WTC11 (cell line): ENCODE data around the gene MCCC1. TPM values are rescaled to one million over a fixed set of nuclear protein-coding genes. Genes with fewer than 3 reads are reported as not detected.

Experiments
- ATAC-seq: fragments of 200-7000 bp; cut with Tn5 transposase; 2 replicates; pipeline ENCODE4 v1.10.0; 2021; ENCODE audit warnings: mild to moderate bottlenecking, moderate library complexity
- CTCF ChIA-PET: fragments of 300-600 bp; sonication (Branson Sonifier 250); formaldehyde crosslinking; loops from one replicate; lab custom pipeline; 2021; ENCODE audit warnings: antibody characterized with exemption; lab: Charles Lee
- POLR2A ChIA-PET: fragments of 350-600 bp; sonication (Branson Sonifier 250); formaldehyde crosslinking; loops from one replicate; lab custom pipeline; 2021; ENCODE audit warnings: antibody characterized with exemption; lab: Charles Lee
- DNase-seq: peaks from one replicate; pipeline ENCODE4 v3.0.0; 2021; ENCODE audit warnings: low spot score
- H3K27ac Mint-ChIP-seq: 2 replicates; pipeline ENCODE4 v1.8.0; 2021; ENCODE audit warnings: mixed read lengths
- H3K27me3 Mint-ChIP-seq: 2 replicates; pipeline ENCODE4 v1.8.0; 2021; ENCODE audit warnings: low read depth, mild to moderate bottlenecking, moderate library complexity, mixed read lengths
- H3K36me3 Mint-ChIP-seq: 2 replicates; pipeline ENCODE4 v1.8.0; 2021; ENCODE audit warnings: mixed read lengths
- H3K4me1 Mint-ChIP-seq: 2 replicates; pipeline ENCODE4 v1.8.0; 2022; ENCODE audit warnings: mixed read lengths
- H3K4me3 Mint-ChIP-seq: 2 replicates; pipeline ENCODE4 v1.8.0; 2021; ENCODE audit warnings: mild to moderate bottlenecking, moderate library complexity, mixed read lengths
- H3K9me3 Mint-ChIP-seq: 2 replicates; pipeline ENCODE4 v1.8.0; 2021; ENCODE audit warnings: mixed read lengths
- CBFB ChIP-seq: sonication (generic); formaldehyde crosslinking; IDR thresholded peaks from 2 replicates; pipeline ENCODE4 v1.8.1; 2022; ENCODE audit warnings: mild to moderate bottlenecking, low read depth, missing genetic modification reagents
- CREM ChIP-seq: sonication (generic); formaldehyde crosslinking; IDR thresholded peaks from 2 replicates; pipeline ENCODE4 v1.8.1; 2022; ENCODE audit warnings: mild to moderate bottlenecking, missing genetic modification reagents, moderate library complexity
- EMX1 ChIP-seq: fragments of 250-450 bp; sonication (Bioruptor Pico); IDR thresholded peaks from 2 replicates; pipeline ENCODE4 v1.8.0; 2021; ENCODE audit warnings: mild to moderate bottlenecking
- ESRRA ChIP-seq: sonication (generic); formaldehyde crosslinking; IDR thresholded peaks from 2 replicates; pipeline ENCODE4 v1.8.1; 2022; ENCODE audit warnings: mild to moderate bottlenecking, missing genetic modification reagents, borderline replicate concordance
- ETV6 ChIP-seq: sonication (generic); formaldehyde crosslinking; IDR thresholded peaks from 2 replicates; pipeline ENCODE4 v1.8.1; 2022; ENCODE audit warnings: mild to moderate bottlenecking, missing genetic modification reagents
- FOXK1 ChIP-seq: sonication (generic); formaldehyde crosslinking; IDR thresholded peaks from 2 replicates; pipeline ENCODE4 v1.8.0; 2022; ENCODE audit warnings: mild to moderate bottlenecking, moderate library complexity, missing genetic modification reagents
- MXD4 ChIP-seq: fragments of 250-450 bp; sonication (Bioruptor Pico); IDR thresholded peaks from 2 replicates; pipeline ENCODE4 v1.8.0; 2021; ENCODE audit warnings: mild to moderate bottlenecking, moderate library complexity, borderline replicate concordance
- NFE2L1 ChIP-seq: sonication (generic); formaldehyde crosslinking; IDR thresholded peaks from 2 replicates; pipeline ENCODE4 v1.8.1; 2023; ENCODE audit warnings: missing genetic modification reagents
- OVOL2 ChIP-seq: fragments of 250-450 bp; sonication (Bioruptor Pico); IDR thresholded peaks from 2 replicates; pipeline ENCODE4 v1.9.0; 2021; ENCODE audit warnings: mild to moderate bottlenecking, borderline replicate concordance
- PRRX2 ChIP-seq: fragments of 250-450 bp; sonication (Bioruptor Pico); IDR thresholded peaks from 2 replicates; pipeline ENCODE4 v1.8.0; 2021; ENCODE audit warnings: mild to moderate bottlenecking
- RELA ChIP-seq: sonication (generic); formaldehyde crosslinking; IDR thresholded peaks from 2 replicates; pipeline ENCODE4 v1.8.1; 2022; ENCODE audit warnings: missing genetic modification reagents, mild to moderate bottlenecking, borderline replicate concordance
- SMAD3 ChIP-seq: sonication (generic); formaldehyde crosslinking; IDR thresholded peaks from 2 replicates; pipeline ENCODE4 v1.8.0; 2022; ENCODE audit warnings: missing genetic modification reagents, mild to moderate bottlenecking, borderline replicate concordance
- SOX15 ChIP-seq: fragments of 250-450 bp; sonication (Bioruptor Pico); IDR thresholded peaks from 2 replicates; pipeline ENCODE4 v1.9.0; 2021; ENCODE audit warnings: mild to moderate bottlenecking
- TEAD4 ChIP-seq: sonication (generic); formaldehyde crosslinking; IDR thresholded peaks from 2 replicates; pipeline ENCODE4 v1.8.0; 2022; ENCODE audit warnings: mild to moderate bottlenecking, missing genetic modification reagents
- ZNF121 ChIP-seq: sonication (generic); formaldehyde crosslinking; IDR thresholded peaks from 2 replicates; pipeline ENCODE4 v1.8.0; 2023; ENCODE audit warnings: missing genetic modification reagents
- ZNF416 ChIP-seq: fragments of 250-450 bp; sonication (Bioruptor Pico); IDR thresholded peaks from 2 replicates; pipeline ENCODE4 v1.9.0; 2021; ENCODE audit warnings: mild to moderate bottlenecking, inconsistent platforms
- total RNA-seq: library from RNA; stranded (reverse); gene quantifications from 3 replicates; pipeline ENCODE4 v1.2.3, GENCODE V29; 2021
- TF ChIP-seq, protein P1 (sequence below): fragments of 250-450 bp; sonication (Bioruptor Pico); IDR thresholded peaks from 2 replicates; pipeline ENCODE4 v1.8.0; 2021; ENCODE audit warnings: mild to moderate bottlenecking
- TF ChIP-seq, protein P2 (sequence below): sonication (generic); formaldehyde crosslinking; IDR thresholded peaks from 2 replicates; pipeline ENCODE4 v1.8.1; 2023; ENCODE audit warnings: mild to moderate bottlenecking, missing genetic modification reagents, moderate library complexity
- TF ChIP-seq, protein P3 (sequence below): sonication (generic); formaldehyde crosslinking; IDR thresholded peaks from 2 replicates; pipeline ENCODE4 v1.8.1; 2022; ENCODE audit warnings: mild to moderate bottlenecking, moderate library complexity, missing genetic modification reagents
- TF ChIP-seq, protein P4 (sequence below): sonication (generic); formaldehyde crosslinking; IDR thresholded peaks from 2 replicates; pipeline ENCODE4 v1.8.0; 2022; ENCODE audit warnings: missing genetic modification reagents
- TF ChIP-seq, protein P5 (sequence below): fragments of 250-450 bp; sonication (Bioruptor Pico); conservative IDR thresholded peaks from 2 replicates; pipeline ENCODE4 v1.9.0; 2021; ENCODE audit warnings: mild to moderate bottlenecking

MCCC1 gene
- total RNA-seq, 1 experiment from 2014 or later = 19.5 TPM

DNA sequence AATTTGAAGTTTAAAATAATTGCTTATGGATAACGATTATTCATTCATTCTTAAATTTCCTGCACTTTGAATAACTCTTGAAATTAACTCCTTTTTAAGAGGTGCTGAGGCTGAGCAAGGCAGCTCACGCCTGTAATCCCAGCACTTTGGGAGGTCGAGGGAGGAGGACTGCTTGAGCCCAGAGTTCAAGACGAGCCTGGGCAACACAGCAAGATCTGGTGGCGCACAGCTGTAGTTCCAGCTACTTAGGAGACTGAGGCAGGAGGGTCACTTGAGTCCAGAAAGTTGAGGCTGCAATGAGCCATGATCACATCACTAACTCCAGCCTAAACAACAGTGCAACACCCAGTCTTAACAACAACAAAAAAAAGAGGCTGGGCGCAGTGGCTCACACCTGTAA, 126.9 kb downstream of the MCCC1 start:
- H3K36me3 Mint-ChIP-seq = no peaks in the 10 kb centered on the region
- ChIA-PET POLR2A (no interaction called here), CTCF (no interaction called here)

DNA sequence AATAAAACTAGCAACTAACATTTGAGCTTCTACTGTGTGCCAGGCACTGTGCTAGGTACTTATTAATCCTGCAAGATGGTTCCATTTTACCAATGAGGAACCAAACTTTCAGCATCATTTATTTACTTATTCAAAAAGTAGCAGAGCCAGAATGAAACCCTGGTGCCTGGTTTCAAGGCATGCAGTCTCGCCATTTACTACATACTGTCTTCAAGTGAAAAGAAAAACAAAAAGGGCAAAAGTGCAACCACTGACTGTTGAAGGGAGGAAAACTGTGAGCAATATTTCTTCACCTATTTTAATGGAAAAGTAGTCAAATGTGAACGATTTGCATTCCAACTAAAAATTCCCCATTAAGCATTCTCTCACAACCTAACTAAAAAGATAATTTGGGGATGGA, 127.7 kb downstream of the MCCC1 start:
- H3K36me3 Mint-ChIP-seq = no peaks in the 10 kb centered on the region
- ChIA-PET CTCF (no interaction called here), POLR2A (interaction anchor here (0.6 kb wide), 1 partner anchor 467 kb away, joined by 6 read pairs; no protein-coding TSS in a partner anchor)
- ATAC-seq (no peak), DNase-seq (no peak)
- H3K9me3 Mint-ChIP-seq = no peaks in the 10 kb centered on the region
- no peaks in the 10 kb centered on the region for H3K27me3 Mint-ChIP-seq
- TF ChIP-seq SMAD3 (CRISPR knock-in tag) (no peak), EMX1 (CRISPR knock-in tag) (no peak), RELA (no peak), FOXK1 (CRISPR knock-in tag) (no peak), ZNF416 (no peak), ESRRA (no peak), OVOL2 (CRISPR knock-in tag) (no peak), MXD4 (no peak), ETV6 (CRISPR knock-in tag) (no peak), CBFB (CRISPR knock-in tag) (no peak), CREM (CRISPR knock-in tag) (no peak), SOX15 (CRISPR knock-in tag) (no peak), NFE2L1 (CRISPR knock-in tag) (no peak)
- TF ChIP-seq, protein P1, sequence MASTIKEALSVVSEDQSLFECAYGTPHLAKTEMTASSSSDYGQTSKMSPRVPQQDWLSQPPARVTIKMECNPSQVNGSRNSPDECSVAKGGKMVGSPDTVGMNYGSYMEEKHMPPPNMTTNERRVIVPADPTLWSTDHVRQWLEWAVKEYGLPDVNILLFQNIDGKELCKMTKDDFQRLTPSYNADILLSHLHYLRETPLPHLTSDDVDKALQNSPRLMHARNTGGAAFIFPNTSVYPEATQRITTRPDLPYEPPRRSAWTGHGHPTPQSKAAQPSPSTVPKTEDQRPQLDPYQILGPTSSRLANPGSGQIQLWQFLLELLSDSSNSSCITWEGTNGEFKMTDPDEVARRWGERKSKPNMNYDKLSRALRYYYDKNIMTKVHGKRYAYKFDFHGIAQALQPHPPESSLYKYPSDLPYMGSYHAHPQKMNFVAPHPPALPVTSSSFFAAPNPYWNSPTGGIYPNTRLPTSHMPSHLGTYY (CRISPR knock-in tag) = no peak
- TF ChIP-seq, protein P2, sequence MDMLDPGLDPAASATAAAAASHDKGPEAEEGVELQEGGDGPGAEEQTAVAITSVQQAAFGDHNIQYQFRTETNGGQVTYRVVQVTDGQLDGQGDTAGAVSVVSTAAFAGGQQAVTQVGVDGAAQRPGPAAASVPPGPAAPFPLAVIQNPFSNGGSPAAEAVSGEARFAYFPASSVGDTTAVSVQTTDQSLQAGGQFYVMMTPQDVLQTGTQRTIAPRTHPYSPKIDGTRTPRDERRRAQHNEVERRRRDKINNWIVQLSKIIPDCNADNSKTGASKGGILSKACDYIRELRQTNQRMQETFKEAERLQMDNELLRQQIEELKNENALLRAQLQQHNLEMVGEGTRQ = no peak
- TF ChIP-seq, protein P3, sequence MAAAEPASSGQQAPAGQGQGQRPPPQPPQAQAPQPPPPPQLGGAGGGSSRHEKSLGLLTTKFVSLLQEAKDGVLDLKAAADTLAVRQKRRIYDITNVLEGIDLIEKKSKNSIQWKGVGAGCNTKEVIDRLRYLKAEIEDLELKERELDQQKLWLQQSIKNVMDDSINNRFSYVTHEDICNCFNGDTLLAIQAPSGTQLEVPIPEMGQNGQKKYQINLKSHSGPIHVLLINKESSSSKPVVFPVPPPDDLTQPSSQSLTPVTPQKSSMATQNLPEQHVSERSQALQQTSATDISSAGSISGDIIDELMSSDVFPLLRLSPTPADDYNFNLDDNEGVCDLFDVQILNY (CRISPR knock-in tag) = no peak
- peaks cover 46% of the 10 kb centered on the region for H3K4me1 Mint-ChIP-seq
- no peak overlapping the region for H3K4me3 Mint-ChIP-seq
- H3K27ac Mint-ChIP-seq = peak overlapping the region; percentile 16

More for the DNA sequence above, 126.9 kb downstream of the MCCC1 start:
- Mint-ChIP-seq H3K9me3 (no peaks in the 10 kb centered on the region), H3K27ac (peak overlapping the region; percentile 64), H3K4me1 (peaks cover 47% of the 10 kb centered on the region), H3K4me3 (no peak overlapping the region), H3K27me3 (no peaks in the 10 kb centered on the region)
- TF ChIP-seq PRRX2 (CRISPR knock-in tag) = no peak
- TF ChIP-seq, protein P4, sequence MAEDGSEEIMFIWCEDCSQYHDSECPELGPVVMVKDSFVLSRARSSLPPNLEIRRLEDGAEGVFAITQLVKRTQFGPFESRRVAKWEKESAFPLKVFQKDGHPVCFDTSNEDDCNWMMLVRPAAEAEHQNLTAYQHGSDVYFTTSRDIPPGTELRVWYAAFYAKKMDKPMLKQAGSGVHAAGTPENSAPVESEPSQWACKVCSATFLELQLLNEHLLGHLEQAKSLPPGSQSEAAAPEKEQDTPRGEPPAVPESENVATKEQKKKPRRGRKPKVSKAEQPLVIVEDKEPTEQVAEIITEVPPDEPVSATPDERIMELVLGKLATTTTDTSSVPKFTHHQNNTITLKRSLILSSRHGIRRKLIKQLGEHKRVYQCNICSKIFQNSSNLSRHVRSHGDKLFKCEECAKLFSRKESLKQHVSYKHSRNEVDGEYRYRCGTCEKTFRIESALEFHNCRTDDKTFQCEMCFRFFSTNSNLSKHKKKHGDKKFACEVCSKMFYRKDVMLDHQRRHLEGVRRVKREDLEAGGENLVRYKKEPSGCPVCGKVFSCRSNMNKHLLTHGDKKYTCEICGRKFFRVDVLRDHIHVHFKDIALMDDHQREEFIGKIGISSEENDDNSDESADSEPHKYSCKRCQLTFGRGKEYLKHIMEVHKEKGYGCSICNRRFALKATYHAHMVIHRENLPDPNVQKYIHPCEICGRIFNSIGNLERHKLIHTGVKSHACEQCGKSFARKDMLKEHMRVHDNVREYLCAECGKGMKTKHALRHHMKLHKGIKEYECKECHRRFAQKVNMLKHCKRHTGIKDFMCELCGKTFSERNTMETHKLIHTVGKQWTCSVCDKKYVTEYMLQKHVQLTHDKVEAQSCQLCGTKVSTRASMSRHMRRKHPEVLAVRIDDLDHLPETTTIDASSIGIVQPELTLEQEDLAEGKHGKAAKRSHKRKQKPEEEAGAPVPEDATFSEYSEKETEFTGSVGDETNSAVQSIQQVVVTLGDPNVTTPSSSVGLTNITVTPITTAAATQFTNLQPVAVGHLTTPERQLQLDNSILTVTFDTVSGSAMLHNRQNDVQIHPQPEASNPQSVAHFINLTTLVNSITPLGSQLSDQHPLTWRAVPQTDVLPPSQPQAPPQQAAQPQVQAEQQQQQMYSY = no peak
- TF ChIP-seq, protein P5, sequence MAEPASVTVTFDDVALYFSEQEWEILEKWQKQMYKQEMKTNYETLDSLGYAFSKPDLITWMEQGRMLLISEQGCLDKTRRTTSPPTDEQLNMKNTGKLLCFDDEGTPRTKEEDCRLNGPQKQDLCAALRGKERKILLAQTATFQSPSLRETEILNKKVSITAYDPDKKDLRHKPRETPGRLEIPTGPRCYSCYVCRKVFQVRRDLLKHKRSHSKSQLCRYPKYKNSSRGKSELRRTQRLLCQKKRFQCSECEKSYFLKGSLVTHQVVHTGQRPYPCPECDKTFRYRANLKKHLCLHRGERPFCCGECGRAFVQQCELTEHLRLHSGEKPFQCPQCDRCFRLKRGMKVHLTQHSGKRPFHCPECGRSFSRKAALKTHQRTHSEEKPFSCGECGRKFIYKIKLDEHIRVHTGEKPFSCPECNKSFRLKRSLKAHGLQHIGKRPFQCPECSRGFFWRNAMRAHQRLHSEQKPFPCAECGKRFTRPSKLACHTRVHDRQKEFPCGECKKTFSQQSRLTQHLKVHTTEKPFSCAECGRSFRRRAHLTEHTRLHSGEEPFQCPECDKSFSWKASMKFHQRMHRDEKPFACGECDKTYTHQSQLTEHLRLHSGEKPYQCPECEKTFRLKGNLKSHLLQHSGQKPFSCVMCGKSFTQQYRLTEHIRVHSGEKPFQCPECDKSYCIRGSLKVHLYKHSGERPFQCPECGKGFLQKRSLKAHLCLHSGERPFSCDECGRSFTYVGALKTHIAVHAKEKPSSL = no peak
- TF ChIP-seq TEAD4 (CRISPR knock-in tag) = no peak
- peak; percentile 95 for TF ChIP-seq ZNF121 (CRISPR knock-in tag)
- no peak for ATAC-seq
- no peak for DNase-seq
